RWPE2 (cell line): ENCODE data around the gene GSK3B.
"Not testable (repeated sequence)": the region's sequence is repeated elsewhere in the genome, so short reads cannot be mapped to it uniquely, and the experiment has no call there.

Experiments used
- ATAC-seq: fragments of 200-7000 bp; cut with Tn5 transposase; 3 replicates; pipeline ENCODE4 v1.9.1; 2021; ENCODE audit warnings: low read depth
- DNase-seq: peaks from one replicate; pipeline ENCODE4 v3.0.0-alpha.2; 2020; ENCODE audit warnings: low spot score
- H3K27ac ChIP-seq: fragments of 450-650 bp; 2 replicates; pipeline ENCODE4 v1.5.1; 2017; ENCODE audit warnings: mild to moderate bottlenecking; ENCODE audit not compliant: poor library complexity, severe bottlenecking
- H3K27me3 ChIP-seq: fragments of 250-450 bp; sonication (Bioruptor Pico); 2 replicates; pipeline ENCODE4 v1.5.1; 2021; ENCODE audit warnings: mild to moderate bottlenecking, moderate library complexity; ENCODE audit not compliant: insufficient read depth, poor library complexity, severe bottlenecking
- H3K36me3 ChIP-seq: fragments of 250-450 bp; sonication (Bioruptor Pico); 2 replicates; pipeline ENCODE4 v1.5.1; 2020; ENCODE audit warnings: low read depth, mild to moderate bottlenecking, moderate library complexity
- H3K4me1 ChIP-seq: fragments of 250-450 bp; sonication (Bioruptor Pico); 2 replicates; pipeline ENCODE4 v1.5.1; 2021; ENCODE audit warnings: mild to moderate bottlenecking, moderate library complexity; ENCODE audit not compliant: insufficient read depth, poor library complexity, severe bottlenecking
- H3K4me3 ChIP-seq: fragments of 250-450 bp; sonication (Bioruptor Pico); 2 replicates; pipeline ENCODE4 v1.5.1; 2021; ENCODE audit warnings: mild to moderate bottlenecking, moderate library complexity; ENCODE audit not compliant: severe bottlenecking
- H3K9me3 ChIP-seq: fragments of 250-450 bp; sonication (Bioruptor Pico); 2 replicates; pipeline ENCODE4 v1.5.1; 2021; ENCODE audit warnings: mild to moderate bottlenecking, moderate library complexity; ENCODE audit not compliant: severe bottlenecking
- TF ChIP-seq, protein P1 (sequence below): fragments of 450-650 bp; IDR thresholded peaks from one replicate; pipeline ENCODE4 v1.5.1; 2017; ENCODE audit warnings: mild to moderate bottlenecking, moderate library complexity; ENCODE audit not compliant: poor library complexity, severe bottlenecking

Gene GSK3B

DNA sequence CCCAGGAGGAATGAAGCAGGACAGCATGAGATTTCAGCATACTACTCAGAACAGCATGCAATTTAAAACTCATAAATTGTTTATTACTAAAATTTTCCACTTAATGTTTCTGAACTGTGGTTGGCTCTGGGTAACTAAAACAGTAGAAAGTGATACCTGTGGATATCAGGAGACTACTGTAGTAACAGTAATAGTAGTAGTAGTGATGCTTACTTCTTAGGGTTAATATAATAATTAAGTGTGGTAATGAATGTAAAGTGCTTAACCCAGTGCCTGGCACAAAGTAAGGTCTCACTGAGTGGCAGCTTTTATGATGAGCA, 195.1 kb downstream of the GSK3B start:
- ATAC-seq, result no peak
- Histone ChIP-seq H3K4me3 (no peak overlapping the region), H3K27me3 (no peaks in the 10 kb centered on the region), H3K4me1 (no peaks in the 10 kb centered on the region), H3K36me3 (peaks cover 86% of the 10 kb centered on the region), H3K27ac (no peak overlapping the region), H3K9me3 (no peaks in the 10 kb centered on the region)
- TF ChIP-seq, protein P1, sequence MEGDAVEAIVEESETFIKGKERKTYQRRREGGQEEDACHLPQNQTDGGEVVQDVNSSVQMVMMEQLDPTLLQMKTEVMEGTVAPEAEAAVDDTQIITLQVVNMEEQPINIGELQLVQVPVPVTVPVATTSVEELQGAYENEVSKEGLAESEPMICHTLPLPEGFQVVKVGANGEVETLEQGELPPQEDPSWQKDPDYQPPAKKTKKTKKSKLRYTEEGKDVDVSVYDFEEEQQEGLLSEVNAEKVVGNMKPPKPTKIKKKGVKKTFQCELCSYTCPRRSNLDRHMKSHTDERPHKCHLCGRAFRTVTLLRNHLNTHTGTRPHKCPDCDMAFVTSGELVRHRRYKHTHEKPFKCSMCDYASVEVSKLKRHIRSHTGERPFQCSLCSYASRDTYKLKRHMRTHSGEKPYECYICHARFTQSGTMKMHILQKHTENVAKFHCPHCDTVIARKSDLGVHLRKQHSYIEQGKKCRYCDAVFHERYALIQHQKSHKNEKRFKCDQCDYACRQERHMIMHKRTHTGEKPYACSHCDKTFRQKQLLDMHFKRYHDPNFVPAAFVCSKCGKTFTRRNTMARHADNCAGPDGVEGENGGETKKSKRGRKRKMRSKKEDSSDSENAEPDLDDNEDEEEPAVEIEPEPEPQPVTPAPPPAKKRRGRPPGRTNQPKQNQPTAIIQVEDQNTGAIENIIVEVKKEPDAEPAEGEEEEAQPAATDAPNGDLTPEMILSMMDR, result no peak
- no peak for DNase-seq

DNA sequence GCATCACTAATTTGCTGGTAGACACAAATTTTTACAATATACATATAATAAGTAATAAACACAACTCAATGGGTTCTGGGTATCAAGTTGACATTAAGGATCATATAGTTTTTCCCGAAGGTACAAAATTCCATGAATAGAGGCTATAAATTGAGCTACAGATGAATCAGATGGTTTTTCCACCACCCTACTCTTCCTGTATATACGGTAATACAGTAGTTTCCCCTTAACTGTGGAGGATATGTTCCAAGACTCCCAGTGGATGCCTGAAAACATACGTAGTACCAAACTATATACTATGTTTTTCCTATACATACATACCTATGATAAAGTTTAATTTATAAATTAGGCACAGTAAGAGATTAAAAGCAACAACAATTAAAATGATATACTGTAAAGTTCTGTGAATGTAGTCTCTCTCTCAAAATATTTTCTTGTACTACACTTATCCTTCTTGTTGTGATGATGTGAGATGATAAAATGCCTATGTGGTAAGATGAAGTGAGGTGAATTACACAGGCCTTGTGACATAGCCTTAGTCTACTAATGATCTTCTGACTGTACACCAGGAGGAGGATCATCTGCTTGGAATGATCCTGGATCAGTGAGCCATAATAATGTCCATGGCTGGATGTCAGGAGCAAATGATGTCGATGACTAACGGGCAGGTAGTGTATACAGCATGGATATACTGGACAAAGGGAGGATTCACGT, 195.6 kb downstream of the GSK3B start:
- TF ChIP-seq, protein P1, result no peak

DNA sequence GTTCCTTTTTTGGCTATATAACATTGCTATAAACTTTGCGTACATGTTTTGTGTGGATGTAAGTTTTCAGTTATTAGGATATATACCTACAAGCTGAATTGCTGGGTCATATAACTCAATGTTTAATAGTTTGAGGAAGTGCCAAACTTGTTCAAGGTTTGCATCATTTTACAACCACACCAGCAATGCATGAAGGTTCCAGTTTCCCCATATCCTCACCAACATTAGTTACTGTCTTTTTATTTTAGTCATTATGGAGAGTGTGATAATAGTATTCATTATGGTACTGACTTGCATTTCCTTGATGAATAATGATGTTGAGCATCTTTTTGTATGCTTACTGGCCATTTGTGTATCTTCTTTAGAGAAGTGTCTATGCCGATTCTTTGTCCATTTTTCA, 200.1 kb downstream of the GSK3B start:
- no peak overlapping the region for H3K4me3 ChIP-seq
- DNase-seq, result no peak
- no peak for ATAC-seq
- H3K27ac ChIP-seq, result no peak overlapping the region
- H3K9me3 ChIP-seq, result no peaks in the 10 kb centered on the region
- H3K4me1 ChIP-seq, result no peaks in the 10 kb centered on the region
- H3K27me3 ChIP-seq, result no peaks in the 10 kb centered on the region
- peaks cover 83% of the 10 kb centered on the region for H3K36me3 ChIP-seq
- TF ChIP-seq, protein P1, result no peak

More for the DNA sequence above, 195.6 kb downstream of the GSK3B start:
- no peaks in the 10 kb centered on the region for H3K27me3 ChIP-seq
- no peak overlapping the region for H3K4me3 ChIP-seq
- no peaks in the 10 kb centered on the region for H3K4me1 ChIP-seq
- DNase-seq (no peak), ATAC-seq (peak; percentile 70; the same call in 2 of the 3 replicates)
- peaks cover 85% of the 10 kb centered on the region for H3K36me3 ChIP-seq
- no peaks in the 10 kb centered on the region for H3K9me3 ChIP-seq
- H3K27ac ChIP-seq, result no peak overlapping the region

DNA sequence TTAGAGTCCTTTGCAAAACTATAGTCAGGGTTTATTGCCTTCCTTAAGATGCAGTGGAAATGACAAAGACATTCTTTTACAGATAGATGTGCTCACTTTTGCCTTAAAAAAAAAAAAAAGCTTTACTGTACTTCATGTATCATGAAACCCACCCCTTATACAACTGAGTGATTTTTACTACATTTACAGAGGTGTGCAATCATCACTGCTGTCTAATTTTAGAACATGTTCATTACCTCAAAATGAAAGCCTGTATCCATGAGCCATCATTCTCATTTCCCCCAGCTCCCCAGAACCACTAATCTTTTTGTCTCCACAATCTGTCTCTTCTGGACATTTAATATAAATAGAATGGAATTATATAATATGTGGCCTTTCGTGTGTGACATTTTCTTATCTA, 200.5 kb downstream of the GSK3B start:
- TF ChIP-seq, protein P1, result no peak
- no peaks in the 10 kb centered on the region for H3K4me1 ChIP-seq
- H3K27ac ChIP-seq, result no peak overlapping the region
- peaks cover 83% of the 10 kb centered on the region for H3K36me3 ChIP-seq
- no peaks in the 10 kb centered on the region for H3K27me3 ChIP-seq
- ATAC-seq (no peak), DNase-seq (no peak)
- H3K9me3 ChIP-seq, result no peaks in the 10 kb centered on the region
- no peak overlapping the region for H3K4me3 ChIP-seq

DNA sequence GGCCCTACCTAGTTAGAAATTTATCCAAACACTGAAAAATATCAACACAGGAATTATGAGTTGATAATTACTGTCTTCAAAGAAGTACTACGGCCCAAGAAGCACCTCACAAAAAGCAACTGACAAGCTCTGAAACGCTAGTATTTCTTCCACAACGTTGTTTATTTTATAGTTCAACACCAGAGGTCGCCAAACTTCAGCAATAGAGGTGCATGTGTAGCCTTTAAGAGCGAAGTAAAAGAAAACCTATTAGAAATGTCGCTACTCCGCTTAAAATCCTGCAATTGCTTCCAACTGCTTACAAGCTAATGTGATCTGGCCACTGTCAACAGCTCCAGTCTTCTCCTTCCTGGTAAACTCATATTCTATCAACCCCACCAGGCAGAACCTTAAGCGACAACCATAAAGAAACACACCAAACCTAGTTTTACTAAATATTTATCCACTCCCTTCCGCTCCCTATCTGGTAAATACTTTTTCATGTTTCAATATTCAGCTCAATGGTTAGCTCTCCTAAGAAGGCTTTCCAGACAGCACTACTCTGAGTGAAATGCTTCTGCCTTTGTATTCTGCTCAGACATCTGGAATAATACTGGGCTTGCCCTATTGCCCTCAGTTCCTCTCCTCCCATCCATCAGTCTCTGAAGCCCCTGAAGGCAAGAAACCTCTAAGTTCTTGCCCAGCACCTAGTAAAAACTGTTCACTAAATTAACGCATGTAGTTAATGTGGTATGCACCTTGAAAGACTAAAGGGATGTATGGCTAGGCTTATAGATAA, 202.1 kb downstream of the GSK3B start:
- TF ChIP-seq, protein P1, result peak; percentile 77
- Histone ChIP-seq H3K36me3 (peaks cover 84% of the 10 kb centered on the region), H3K27me3 (no peaks in the 10 kb centered on the region), H3K27ac (no peak overlapping the region), H3K4me3 (no peak overlapping the region), H3K4me1 (no peaks in the 10 kb centered on the region), H3K9me3 (no peaks in the 10 kb centered on the region)
- ATAC-seq, result peak; percentile 53; the same call in 2 of the 3 replicates
- DNase-seq, result no peak

DNA sequence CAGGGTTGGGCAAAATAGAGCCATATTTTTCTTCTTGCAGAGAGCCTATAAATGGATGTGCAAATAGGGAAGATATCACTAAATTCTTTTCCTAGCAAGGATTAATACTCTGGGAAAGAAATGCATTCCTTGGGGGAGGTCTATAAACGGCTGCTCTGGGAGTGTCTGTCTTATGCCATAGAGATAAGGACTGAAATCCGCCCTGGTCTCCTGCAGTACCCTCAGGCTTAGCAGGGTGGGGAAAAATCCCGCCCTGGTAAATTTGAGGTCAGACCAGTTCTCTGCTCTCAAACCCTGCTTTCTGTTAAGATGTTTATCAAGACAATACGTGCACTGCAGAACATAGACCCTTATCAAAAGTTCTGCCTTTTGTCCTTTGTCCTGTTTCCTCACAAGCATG, 205.6 kb downstream of the GSK3B start:
- not testable (repeated sequence) for ATAC-seq, H3K9me3 ChIP-seq
- peaks cover 79% of the 10 kb centered on the region for H3K36me3 ChIP-seq

More for the DNA sequence above, 205.6 kb downstream of the GSK3B start:
- H3K4me1 ChIP-seq, H3K4me3 ChIP-seq, H3K27ac ChIP-seq, DNase-seq, H3K27me3 ChIP-seq: not testable (repeated sequence)
